HG03571 (cell line): ENCODE results near the gene TBC1D16.

Experiments
- ATAC-seq: cut with Tn5 transposase; IDR thresholded peaks from one replicate; pipeline ENCODE4 v1.9.1; 2021; ENCODE audit not compliant: unreplicated experiment

The TBC1D16 gene

GRCh38 chr17:79941088-79942010 is 94.3 kb downstream of the TBC1D16 start:
- ATAC-seq, result no peak

GRCh38 chr17:79940459-79941087 is 95.1 kb downstream of the TBC1D16 start:
- ATAC-seq, result no peak

DNA sequence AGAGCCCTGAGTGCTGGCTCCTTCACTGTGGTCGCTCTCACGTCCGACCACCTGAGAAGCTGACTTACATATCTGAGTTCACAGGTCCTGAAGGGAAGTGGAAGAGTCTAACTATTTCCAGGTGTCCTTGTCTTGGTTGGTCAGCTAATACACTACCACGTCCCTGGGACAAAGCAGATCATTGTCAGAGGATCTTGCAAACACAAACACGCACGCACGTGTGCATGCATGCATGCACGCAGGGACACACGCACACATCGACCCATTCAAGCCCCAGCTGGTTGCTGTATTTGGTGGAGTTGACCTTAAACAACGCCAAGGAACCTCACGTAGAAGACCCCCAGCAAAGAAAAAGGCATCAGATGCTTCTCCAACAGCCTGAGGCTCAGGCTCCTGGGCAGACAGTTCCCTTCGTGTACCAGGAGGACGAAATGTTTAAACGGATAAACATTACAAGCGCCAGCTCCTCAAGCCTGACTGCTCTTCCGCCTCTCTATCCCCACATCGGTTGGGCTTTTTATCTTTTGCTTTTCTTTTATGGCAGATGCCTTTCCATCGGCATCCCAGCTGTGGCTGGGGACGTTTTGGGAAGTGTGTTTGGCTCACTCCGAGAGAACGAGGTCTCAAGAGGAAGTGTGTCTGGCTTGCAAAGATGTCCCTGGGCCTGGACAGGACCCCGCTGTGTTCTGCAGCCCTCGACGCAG is 95.8 kb downstream of the TBC1D16 start:
- no peak for ATAC-seq

DNA sequence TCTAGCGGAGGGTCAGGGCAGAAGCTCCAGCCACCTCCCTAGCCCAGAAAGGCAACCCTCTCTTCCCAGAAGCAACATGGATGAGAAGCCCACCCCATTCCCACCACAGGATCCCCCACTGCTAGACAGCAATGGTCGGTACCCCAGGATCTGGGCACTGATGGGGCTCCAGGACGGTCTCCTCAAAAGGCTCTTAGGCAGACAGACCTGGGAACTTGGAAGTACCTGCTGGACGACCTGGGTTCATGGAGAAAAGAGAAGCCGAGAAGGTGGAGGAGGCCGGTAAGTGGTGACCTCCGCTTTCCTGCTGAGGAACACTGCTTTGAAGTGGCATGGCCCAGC is 96.6 kb downstream of the TBC1D16 start:
- ATAC-seq, result no peak

GRCh38 chr17:79938336-79939093 is 97.2 kb downstream of the TBC1D16 start:
- no peak for ATAC-seq

DNA sequence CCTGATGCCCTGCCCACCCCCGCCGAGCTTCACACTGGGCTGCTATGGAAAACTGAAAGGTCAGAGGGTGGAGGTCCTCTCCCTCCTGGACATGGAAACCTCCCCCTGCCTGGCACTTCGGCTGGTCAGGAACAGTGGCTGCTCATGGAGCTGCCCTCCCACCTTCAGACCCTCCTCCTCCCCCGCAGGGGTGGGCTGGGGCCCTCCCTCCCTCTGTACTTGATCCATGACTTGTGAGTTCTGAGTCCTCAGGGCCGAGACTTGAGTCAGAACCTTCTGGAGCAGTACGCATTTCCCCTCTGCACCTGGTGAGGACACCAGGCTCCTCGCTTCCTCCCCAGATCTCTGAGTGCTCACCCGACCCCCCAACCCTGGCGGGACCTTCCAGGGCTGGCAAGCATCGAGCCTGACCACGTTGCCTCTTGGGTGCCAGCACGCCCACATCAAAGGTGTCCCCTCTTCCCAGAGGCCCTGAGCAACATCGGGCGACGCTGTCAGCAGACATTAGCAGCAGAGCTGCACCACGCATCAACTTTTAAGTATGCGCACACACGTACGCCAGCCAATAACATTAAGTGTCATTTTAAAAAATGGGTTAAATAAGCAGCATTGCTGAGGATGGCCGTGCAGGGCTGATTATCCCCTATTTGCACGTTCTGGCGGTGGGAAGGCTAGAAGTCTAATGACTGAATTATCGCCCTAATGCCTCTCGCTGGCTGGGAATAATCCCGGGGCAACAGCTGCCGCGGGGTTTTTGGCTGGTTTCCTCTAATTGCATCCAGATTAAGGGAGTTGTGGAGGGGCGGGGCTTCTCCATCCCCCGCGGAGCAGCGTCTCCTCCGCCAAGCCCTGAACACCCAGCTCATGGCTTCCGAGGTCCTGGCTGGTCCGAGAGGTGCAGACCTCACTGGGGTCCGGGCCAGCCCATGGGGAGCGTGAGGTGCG is 98.0 kb downstream of the TBC1D16 start:
- no peak for ATAC-seq

- ATAC-seq, result no peak
Measured at GRCh38 chr17:79936641-79937381, 98.9 kb downstream of the TBC1D16 start.

DNA sequence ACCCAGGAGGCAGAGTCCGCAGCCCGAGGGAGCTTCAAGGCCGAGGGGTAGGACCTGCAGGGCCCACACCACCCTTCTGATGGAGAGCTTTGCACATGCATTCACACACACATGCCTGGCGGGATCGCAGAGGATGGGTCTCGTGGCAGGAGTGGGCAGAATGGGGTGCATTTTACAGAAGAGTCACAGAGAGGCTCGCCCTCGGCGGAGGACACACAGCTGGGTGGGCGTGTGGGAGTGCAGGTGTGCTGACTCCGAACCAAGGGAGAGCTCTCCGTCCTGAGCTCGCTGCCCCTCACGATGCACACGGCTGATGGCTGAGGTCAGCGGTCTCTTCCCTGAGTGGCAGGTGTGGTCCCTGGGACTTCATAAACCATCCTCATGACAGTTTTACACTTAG is 99.6 kb downstream of the TBC1D16 start:
- ATAC-seq, result no peak

GRCh38 chr17:79935197-79935885 is 100.3 kb downstream of the TBC1D16 start:
- no peak for ATAC-seq

- no peak for ATAC-seq
Measured at GRCh38 chr17:79934653-79934970, 101.1 kb downstream of the TBC1D16 start.

- no peak for ATAC-seq
Measured at GRCh38 chr17:79933863-79934652, 101.6 kb downstream of the TBC1D16 start.

DNA sequence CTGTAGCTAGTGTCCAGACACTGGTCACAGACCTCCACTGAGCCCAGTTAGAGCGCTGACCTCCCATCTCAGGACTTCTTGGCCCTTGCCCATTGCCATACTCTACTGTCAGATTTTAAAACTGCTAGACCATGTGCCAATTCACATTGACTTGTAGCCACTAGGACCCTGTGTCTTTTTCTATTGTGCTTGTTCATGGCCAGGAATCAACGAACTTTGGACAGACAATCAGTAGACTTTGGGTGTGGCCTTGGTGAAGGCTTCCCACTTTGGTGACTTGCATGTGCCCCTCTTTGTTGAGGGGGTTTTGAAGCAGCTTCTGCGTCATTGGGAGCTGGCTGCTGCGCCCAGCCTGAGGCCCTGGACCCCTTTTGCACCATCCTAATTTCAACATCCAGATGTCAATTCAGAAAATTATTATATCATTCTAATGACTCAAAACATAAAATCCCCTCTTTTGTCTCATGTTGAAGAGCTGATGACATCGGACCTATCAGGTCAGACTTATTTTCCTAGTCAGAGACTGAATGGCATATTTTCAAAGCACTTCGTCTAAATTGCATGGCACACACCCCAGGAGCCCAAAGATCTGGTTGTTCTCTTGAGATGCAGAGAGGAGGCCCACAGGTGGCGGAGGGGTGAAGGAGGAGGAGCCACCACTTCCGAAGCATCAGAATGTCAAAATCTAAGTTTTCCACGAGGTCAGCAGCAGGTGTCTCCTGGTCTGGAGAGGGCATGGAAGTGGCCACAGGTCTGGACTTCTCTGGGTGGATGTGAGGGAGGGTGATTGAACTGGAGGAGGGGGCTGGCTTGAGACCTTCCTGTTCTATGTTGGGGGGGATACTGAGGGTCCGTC is 103.0 kb downstream of the TBC1D16 start:
- ATAC-seq, result no peak

- ATAC-seq, result no peak
Measured at GRCh38 chr17:79931817-79932309, 103.8 kb downstream of the TBC1D16 start.

GRCh38 chr17:79930877-79931816 is 104.5 kb downstream of the TBC1D16 start:
- no peak for ATAC-seq

DNA sequence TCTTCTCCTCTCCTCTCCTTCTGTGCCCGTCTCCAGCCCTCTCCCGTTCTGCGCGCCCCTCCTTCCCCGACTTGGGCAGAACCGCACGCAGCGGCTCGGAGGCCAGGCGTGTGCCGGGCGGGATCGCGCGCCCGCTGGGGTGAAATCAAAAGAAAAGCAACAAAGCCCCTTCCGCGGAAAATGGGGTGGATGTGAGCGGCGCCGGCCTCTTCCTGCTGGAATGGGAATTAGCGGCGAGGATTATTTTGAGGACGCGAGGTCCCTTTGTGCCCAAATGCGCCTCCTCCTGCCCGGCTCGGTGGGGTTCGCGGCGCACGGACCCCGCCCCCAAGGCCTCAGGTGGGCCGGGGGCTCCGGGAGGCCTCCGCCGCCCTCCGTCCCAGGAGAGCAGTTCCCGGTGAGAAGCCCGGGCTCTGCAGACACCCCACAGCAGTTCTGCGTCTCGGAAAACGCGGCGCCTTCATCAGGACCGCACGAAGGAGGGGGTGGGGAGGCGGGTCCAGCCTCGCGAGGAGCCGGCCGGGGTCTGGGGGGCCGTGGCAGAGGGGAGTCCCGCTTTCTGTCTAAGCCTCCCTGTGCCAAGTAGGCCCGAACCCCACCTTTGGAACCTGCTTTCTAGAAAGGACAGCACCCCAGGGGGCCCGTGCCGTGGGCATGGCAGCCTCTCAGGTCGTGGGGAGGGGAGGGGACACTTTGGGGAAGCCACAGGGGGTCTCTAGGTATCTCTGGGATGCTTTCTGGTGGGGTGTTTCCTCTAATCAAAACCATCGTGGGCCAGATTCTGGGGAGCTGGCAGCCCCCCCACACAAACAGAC is 105.4 kb downstream of the TBC1D16 start:
- ATAC-seq, result no peak
